A673 (cell line): Measurements from ENCODE around the gene SNX19. TPM values are rescaled to one million over a fixed set of nuclear protein-coding genes. Genes with fewer than 3 reads are reported as not detected.

ENCODE experiments used
- BruUV-seq: library from RNA; stranded (reverse); fragments of 400-500 nt; replicated peaks from 2 replicates; lab custom pipeline; 2021; lab: Mats Ljungman, UMichigan
- CTCF ChIA-PET: fragments of 300-600 bp; sonication (Branson Sonifier 250); formaldehyde crosslinking; loops from one replicate; lab custom pipeline; 2022; ENCODE audit warnings: antibody characterized with exemption; lab: Charles Lee
- POLR2A ChIA-PET: fragments of 300-600 bp; sonication (Branson Sonifier 250); formaldehyde crosslinking; loops from one replicate; lab custom pipeline; 2022; ENCODE audit warnings: antibody characterized with exemption; ENCODE audit not compliant: low non-redundant PET; lab: Charles Lee
- DNase-seq: peaks from one replicate; pipeline ENCODE4 v3.0.0-alpha.2; 2015; ENCODE audit warnings: low spot score
- H3K27ac ChIP-seq: fragments of 200-600 bp; sonication (generic); 2 replicates; pipeline ENCODE4 v1.5.1; 2016; ENCODE audit warnings: mixed run types, low read depth, mild to moderate bottlenecking, mixed read lengths, antibody characterized with exemption, low read length; ENCODE audit not compliant: poor library complexity, severe bottlenecking
- H3K27me3 ChIP-seq: fragments of 200-600 bp; sonication (generic); replicated peaks from 2 replicates; pipeline ENCODE4 v1.6.1; 2017; ENCODE audit warnings: mixed run types, low read depth, mild to moderate bottlenecking, mixed read lengths, antibody characterized with exemption, low read length; ENCODE audit not compliant: insufficient read depth, poor library complexity
- H3K36me3 ChIP-seq: fragments of 200-600 bp; sonication (generic); 2 replicates; pipeline ENCODE4 v1.6.1; 2016; ENCODE audit warnings: mixed run types, mild to moderate bottlenecking, mixed read lengths, antibody characterized with exemption, low read length; ENCODE audit not compliant: insufficient read depth, poor library complexity, severe bottlenecking
- H3K4me1 ChIP-seq: fragments of 200-600 bp; sonication (generic); 2 replicates; pipeline ENCODE4 v1.6.1; 2017; ENCODE audit warnings: mixed run types, mild to moderate bottlenecking, mixed read lengths, antibody characterized with exemption, low read length; ENCODE audit not compliant: insufficient read depth, poor library complexity, severe bottlenecking
- H3K4me3 ChIP-seq: fragments of 200-600 bp; sonication (generic); 2 replicates; pipeline ENCODE4 v1.5.1; 2016; ENCODE audit warnings: low read depth, mixed run types, mild to moderate bottlenecking, mixed read lengths, low read length; ENCODE audit not compliant: poor library complexity, severe bottlenecking
- H3K9me3 ChIP-seq: fragments of 200-600 bp; sonication (generic); 2 replicates; pipeline ENCODE4 v1.6.1; 2016; ENCODE audit warnings: mixed run types, low read depth, mild to moderate bottlenecking, mixed read lengths, antibody characterized with exemption, low read length; ENCODE audit not compliant: poor library complexity, severe bottlenecking
- EZH2 ChIP-seq: fragments of 200-600 bp; sonication (generic); IDR thresholded peaks from 2 replicates; pipeline ENCODE4 v1.6.1; 2017; ENCODE audit warnings: borderline replicate concordance, low read depth, mild to moderate bottlenecking, mixed read lengths, antibody characterized with exemption, low read length; ENCODE audit not compliant: poor library complexity, severe bottlenecking
- intact Hi-C: fragments of 100-400 bp; cut with micrococcal nuclease; formaldehyde crosslinking; loops from one replicate; pipeline ENCODE4 v1.10.0; 2022; ENCODE audit not compliant: unreplicated experiment
- total RNA-seq: library from RNA; stranded (reverse); gene quantifications from 2 replicates; pipeline ENCODE4 v1.2.3, GENCODE V29; 2021
- TF ChIP-seq, protein P1 (sequence below): fragments of 300-800, 200-600 bp; sonication (generic); conservative IDR thresholded peaks from 2 replicates; pipeline ENCODE4 v1.5.1; 2017; ENCODE audit warnings: low read depth, mild to moderate bottlenecking, antibody characterized with exemption, low read length, moderate library complexity, mixed read lengths

SNX19 gene
- total RNA-seq, 1 experiment from 2014 or later, result 51.9 TPM

- H3K4me3 ChIP-seq, result no peak overlapping the region
- no TSS peak for BruUV-seq
- intact Hi-C loops, result no loop called here
- POLR2A ChIA-PET, result no interaction called here
- no peak overlapping the region for H3K27ac ChIP-seq
- H3K9me3 ChIP-seq, result no peaks in the 10 kb centered on the region
- TF ChIP-seq EZH2, result no peak
- TF ChIP-seq, protein P1, sequence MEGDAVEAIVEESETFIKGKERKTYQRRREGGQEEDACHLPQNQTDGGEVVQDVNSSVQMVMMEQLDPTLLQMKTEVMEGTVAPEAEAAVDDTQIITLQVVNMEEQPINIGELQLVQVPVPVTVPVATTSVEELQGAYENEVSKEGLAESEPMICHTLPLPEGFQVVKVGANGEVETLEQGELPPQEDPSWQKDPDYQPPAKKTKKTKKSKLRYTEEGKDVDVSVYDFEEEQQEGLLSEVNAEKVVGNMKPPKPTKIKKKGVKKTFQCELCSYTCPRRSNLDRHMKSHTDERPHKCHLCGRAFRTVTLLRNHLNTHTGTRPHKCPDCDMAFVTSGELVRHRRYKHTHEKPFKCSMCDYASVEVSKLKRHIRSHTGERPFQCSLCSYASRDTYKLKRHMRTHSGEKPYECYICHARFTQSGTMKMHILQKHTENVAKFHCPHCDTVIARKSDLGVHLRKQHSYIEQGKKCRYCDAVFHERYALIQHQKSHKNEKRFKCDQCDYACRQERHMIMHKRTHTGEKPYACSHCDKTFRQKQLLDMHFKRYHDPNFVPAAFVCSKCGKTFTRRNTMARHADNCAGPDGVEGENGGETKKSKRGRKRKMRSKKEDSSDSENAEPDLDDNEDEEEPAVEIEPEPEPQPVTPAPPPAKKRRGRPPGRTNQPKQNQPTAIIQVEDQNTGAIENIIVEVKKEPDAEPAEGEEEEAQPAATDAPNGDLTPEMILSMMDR, result no peak
- H3K27me3 ChIP-seq, result no peaks in the 10 kb centered on the region
- CTCF ChIA-PET, result no interaction called here
- no peak for DNase-seq
- H3K4me1 ChIP-seq, result no peaks in the 10 kb centered on the region
- H3K36me3 ChIP-seq, result peaks cover 29% of the 10 kb centered on the region
Measured at GRCh38 chr11:130912552-130912951, 3.7 kb downstream of the SNX19 start.

DNA sequence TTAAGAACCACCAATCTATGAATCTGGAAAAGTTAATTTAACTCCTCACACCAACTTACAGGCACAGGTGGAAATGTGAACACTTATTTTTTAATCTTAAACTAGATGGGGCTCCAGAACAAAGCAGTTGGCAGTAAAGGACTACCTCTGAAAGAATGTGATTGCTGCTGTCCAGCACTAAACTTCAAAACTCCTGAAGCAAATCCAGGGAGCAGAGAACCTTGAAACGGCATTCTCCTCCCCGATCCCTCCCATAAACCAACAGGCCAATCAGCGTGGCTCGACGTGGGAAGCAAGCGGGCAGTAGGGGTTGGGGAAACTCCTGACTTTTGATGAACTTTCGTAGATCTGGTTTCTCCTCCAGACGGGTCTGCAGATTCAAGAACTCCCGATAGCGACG lies 5.0 kb downstream of the SNX19 start:
- CTCF ChIA-PET, result no interaction called here
- POLR2A ChIA-PET, result no interaction called here
- H3K36me3 ChIP-seq, result peaks cover 36% of the 10 kb centered on the region

DNA sequence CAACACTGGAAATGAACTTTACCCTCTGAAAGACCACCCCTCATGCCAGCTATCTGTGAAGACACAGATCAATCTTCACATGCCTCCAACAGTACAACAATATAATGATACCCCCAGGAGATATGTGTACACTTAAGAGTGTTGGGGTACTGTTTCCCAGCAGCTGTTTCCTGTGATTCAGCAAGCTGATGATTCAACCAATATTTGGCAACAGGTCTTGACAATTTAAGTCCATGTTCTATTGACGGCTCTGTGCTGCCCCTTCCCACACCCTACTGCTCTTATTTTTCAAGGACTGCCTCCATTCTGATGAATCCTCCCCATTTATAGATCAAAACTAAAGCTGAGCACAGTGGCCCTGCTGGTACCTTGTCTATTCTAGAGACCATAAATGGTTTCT lies 6.6 kb downstream of the SNX19 start:
- CTCF ChIA-PET, result interaction anchor here (0.6 kb wide), 1 partner anchor 831 kb away, joined by 4 read pairs; no protein-coding TSS in a partner anchor
- intact Hi-C loops, result no loop called here
- TF ChIP-seq, protein P1, result no peak
- TF ChIP-seq EZH2, result no peak
- no TSS peak for BruUV-seq
- DNase-seq, result peak; percentile 32
- Histone ChIP-seq H3K4me1 (no peaks in the 10 kb centered on the region), H3K9me3 (no peaks in the 10 kb centered on the region), H3K36me3 (peaks cover 52% of the 10 kb centered on the region), H3K27me3 (no peaks in the 10 kb centered on the region), H3K4me3 (no peak overlapping the region), H3K27ac (no peak overlapping the region)
- POLR2A ChIA-PET, result no interaction called here

More for the DNA sequence above, 5.0 kb downstream of the SNX19 start:
- H3K27me3 ChIP-seq, result no peaks in the 10 kb centered on the region
- no peaks in the 10 kb centered on the region for H3K4me1 ChIP-seq
- intact Hi-C loops, result no loop called here
- TF ChIP-seq, protein P1, result no peak
- TF ChIP-seq EZH2, result no peak
- no peak overlapping the region for H3K27ac ChIP-seq
- no peak for DNase-seq
- no TSS peak for BruUV-seq
- no peaks in the 10 kb centered on the region for H3K9me3 ChIP-seq
- H3K4me3 ChIP-seq, result no peak overlapping the region
